WTC11 (cell line): ENCODE data around the gene CPT1B. TPM values are rescaled to one million over a fixed set of nuclear protein-coding genes. Genes with fewer than 3 reads are reported as not detected.

Experiments
- ATAC-seq: fragments of 200-7000 bp; cut with Tn5 transposase; 2 replicates; pipeline ENCODE4 v1.10.0; 2021; ENCODE audit warnings: mild to moderate bottlenecking, moderate library complexity
- CTCF ChIA-PET: fragments of 300-600 bp; sonication (Branson Sonifier 250); formaldehyde crosslinking; loops from one replicate; lab custom pipeline; 2021; ENCODE audit warnings: antibody characterized with exemption; lab: Charles Lee
- POLR2A ChIA-PET: fragments of 350-600 bp; sonication (Branson Sonifier 250); formaldehyde crosslinking; loops from one replicate; lab custom pipeline; 2021; ENCODE audit warnings: antibody characterized with exemption; lab: Charles Lee
- DNase-seq: peaks from one replicate; pipeline ENCODE4 v3.0.0; 2021; ENCODE audit warnings: low spot score
- H3K27ac Mint-ChIP-seq: 2 replicates; pipeline ENCODE4 v1.8.0; 2021; ENCODE audit warnings: mixed read lengths
- H3K27me3 Mint-ChIP-seq: 2 replicates; pipeline ENCODE4 v1.8.0; 2021; ENCODE audit warnings: low read depth, mild to moderate bottlenecking, moderate library complexity, mixed read lengths
- H3K36me3 Mint-ChIP-seq: 2 replicates; pipeline ENCODE4 v1.8.0; 2021; ENCODE audit warnings: mixed read lengths
- H3K4me1 Mint-ChIP-seq: 2 replicates; pipeline ENCODE4 v1.8.0; 2022; ENCODE audit warnings: mixed read lengths
- H3K4me3 Mint-ChIP-seq: 2 replicates; pipeline ENCODE4 v1.8.0; 2021; ENCODE audit warnings: mild to moderate bottlenecking, moderate library complexity, mixed read lengths
- H3K9me3 Mint-ChIP-seq: 2 replicates; pipeline ENCODE4 v1.8.0; 2021; ENCODE audit warnings: mixed read lengths
- CREB1 ChIP-seq: sonication (generic); formaldehyde crosslinking; IDR thresholded peaks from 2 replicates; pipeline ENCODE4 v1.8.0; 2023; ENCODE audit warnings: mild to moderate bottlenecking, missing genetic modification reagents
- E2F5 ChIP-seq: sonication (generic); formaldehyde crosslinking; IDR thresholded peaks from 2 replicates; pipeline ENCODE4 v1.8.1; 2022; ENCODE audit warnings: mild to moderate bottlenecking, moderate library complexity, missing genetic modification reagents
- ERG ChIP-seq: fragments of 250-450 bp; sonication (Bioruptor Pico); IDR thresholded peaks from 2 replicates; pipeline ENCODE4 v1.8.0; 2021; ENCODE audit warnings: mild to moderate bottlenecking
- ETV6 ChIP-seq: sonication (generic); formaldehyde crosslinking; IDR thresholded peaks from 2 replicates; pipeline ENCODE4 v1.8.1; 2022; ENCODE audit warnings: mild to moderate bottlenecking, missing genetic modification reagents
- FOXJ3 ChIP-seq: sonication (generic); formaldehyde crosslinking; IDR thresholded peaks from 2 replicates; pipeline ENCODE4 v1.9.0; 2021; ENCODE audit warnings: missing genetic modification reagents, mild to moderate bottlenecking, borderline replicate concordance
- FOXP4 ChIP-seq: sonication (generic); formaldehyde crosslinking; IDR thresholded peaks from 2 replicates; pipeline ENCODE4 v1.8.0; 2022; ENCODE audit warnings: mild to moderate bottlenecking, missing genetic modification reagents
- GRHL2 ChIP-seq: fragments of 250-450 bp; sonication (Bioruptor Pico); IDR thresholded peaks from 2 replicates; pipeline ENCODE4 v1.8.0; 2022; ENCODE audit warnings: mild to moderate bottlenecking, moderate library complexity; ENCODE audit not compliant: insufficient replicate concordance, severe bottlenecking
- JAZF1 ChIP-seq: fragments of 250-450 bp; sonication (Bioruptor Pico); IDR thresholded peaks from 2 replicates; pipeline ENCODE4 v1.9.0; 2021; ENCODE audit warnings: moderate library complexity, mild to moderate bottlenecking, inconsistent platforms
- KAT7 ChIP-seq: sonication (generic); formaldehyde crosslinking; IDR thresholded peaks from 2 replicates; pipeline ENCODE4 v1.8.1; 2023; ENCODE audit warnings: missing genetic modification reagents, mild to moderate bottlenecking, borderline replicate concordance
- MAX ChIP-seq: sonication (generic); formaldehyde crosslinking; IDR thresholded peaks from 2 replicates; pipeline ENCODE4 v1.8.0; 2022; ENCODE audit warnings: mild to moderate bottlenecking, missing genetic modification reagents
- PREB ChIP-seq: sonication (generic); formaldehyde crosslinking; IDR thresholded peaks from 2 replicates; pipeline ENCODE4 v1.8.1; 2022; ENCODE audit warnings: mild to moderate bottlenecking, missing genetic modification reagents, moderate library complexity, borderline replicate concordance
- RORB ChIP-seq: fragments of 250-450 bp; sonication (Bioruptor Pico); IDR thresholded peaks from 2 replicates; pipeline ENCODE4 v1.9.0; 2021; ENCODE audit warnings: mild to moderate bottlenecking
- SMAD3 ChIP-seq: sonication (generic); formaldehyde crosslinking; IDR thresholded peaks from 2 replicates; pipeline ENCODE4 v1.8.0; 2022; ENCODE audit warnings: missing genetic modification reagents, mild to moderate bottlenecking, borderline replicate concordance
- STAT6 ChIP-seq: sonication (generic); formaldehyde crosslinking; conservative IDR thresholded peaks from 2 replicates; pipeline ENCODE4 v1.8.1; 2023; ENCODE audit warnings: mild to moderate bottlenecking, low read depth, missing genetic modification reagents, moderate library complexity
- TP53 ChIP-seq: sonication (generic); formaldehyde crosslinking; IDR thresholded peaks from 2 replicates; pipeline ENCODE4 v1.8.1; 2023; ENCODE audit warnings: mild to moderate bottlenecking, missing genetic modification reagents
- ZNF121 ChIP-seq: sonication (generic); formaldehyde crosslinking; IDR thresholded peaks from 2 replicates; pipeline ENCODE4 v1.8.0; 2023; ENCODE audit warnings: missing genetic modification reagents
- ZNF138 ChIP-seq: sonication (generic); formaldehyde crosslinking; conservative IDR thresholded peaks from 2 replicates; pipeline ENCODE4 v1.8.1; 2022; ENCODE audit warnings: mild to moderate bottlenecking, moderate library complexity, missing genetic modification reagents
- ZNF671 ChIP-seq: fragments of 250-450 bp; sonication (Bioruptor Pico); IDR thresholded peaks from 2 replicates; pipeline ENCODE4 v1.8.0; 2021; ENCODE audit warnings: mild to moderate bottlenecking
- total RNA-seq: library from RNA; stranded (reverse); gene quantifications from 3 replicates; pipeline ENCODE4 v1.2.3, GENCODE V29; 2021

The CPT1B gene
- total RNA-seq, 1 experiment from 2014 or later: 33.7 TPM

GRCh38 chr22:50569896-50570535, 8.2 kb downstream of the CPT1B start:
- Mint-ChIP-seq H3K27me3 (no peaks in the 10 kb centered on the region), H3K4me1 (no peaks in the 10 kb centered on the region), H3K27ac (no peak overlapping the region), H3K9me3 (no peaks in the 10 kb centered on the region), H3K36me3 (peaks cover 31% of the 10 kb centered on the region), H3K4me3 (no peak overlapping the region)
- CTCF ChIA-PET: interaction anchor here (1.2 kb wide), 1 partner anchor 51 kb away, joined by 3 read pairs; no protein-coding TSS in a partner anchor
- TF ChIP-seq PREB (CRISPR knock-in tag) (no peak), SMAD3 (CRISPR knock-in tag) (no peak), ZNF121 (CRISPR knock-in tag) (no peak), ZNF671 (no peak), JAZF1 (CRISPR knock-in tag) (no peak), ERG (no peak), CREB1 (CRISPR knock-in tag) (no peak), TP53 (CRISPR knock-in tag) (no peak), KAT7 (no peak), STAT6 (CRISPR knock-in tag) (no peak), FOXP4 (no peak), ETV6 (CRISPR knock-in tag) (no peak), FOXJ3 (CRISPR knock-in tag) (no peak), RORB (CRISPR knock-in tag) (no peak), MAX (CRISPR knock-in tag) (no peak), E2F5 (CRISPR knock-in tag) (no peak), GRHL2 (no peak), ZNF138 (CRISPR knock-in tag) (no peak)
- ATAC-seq (no peak), DNase-seq (no peak)
- POLR2A ChIA-PET: no interaction called here
